Measurements from ENCODE around the gene ZNF425.
"Not testable (repeated sequence)": the region's sequence is repeated elsewhere in the genome, so short reads cannot be mapped to it uniquely, and the experiment has no call there.

Gene ZNF425

DNA sequence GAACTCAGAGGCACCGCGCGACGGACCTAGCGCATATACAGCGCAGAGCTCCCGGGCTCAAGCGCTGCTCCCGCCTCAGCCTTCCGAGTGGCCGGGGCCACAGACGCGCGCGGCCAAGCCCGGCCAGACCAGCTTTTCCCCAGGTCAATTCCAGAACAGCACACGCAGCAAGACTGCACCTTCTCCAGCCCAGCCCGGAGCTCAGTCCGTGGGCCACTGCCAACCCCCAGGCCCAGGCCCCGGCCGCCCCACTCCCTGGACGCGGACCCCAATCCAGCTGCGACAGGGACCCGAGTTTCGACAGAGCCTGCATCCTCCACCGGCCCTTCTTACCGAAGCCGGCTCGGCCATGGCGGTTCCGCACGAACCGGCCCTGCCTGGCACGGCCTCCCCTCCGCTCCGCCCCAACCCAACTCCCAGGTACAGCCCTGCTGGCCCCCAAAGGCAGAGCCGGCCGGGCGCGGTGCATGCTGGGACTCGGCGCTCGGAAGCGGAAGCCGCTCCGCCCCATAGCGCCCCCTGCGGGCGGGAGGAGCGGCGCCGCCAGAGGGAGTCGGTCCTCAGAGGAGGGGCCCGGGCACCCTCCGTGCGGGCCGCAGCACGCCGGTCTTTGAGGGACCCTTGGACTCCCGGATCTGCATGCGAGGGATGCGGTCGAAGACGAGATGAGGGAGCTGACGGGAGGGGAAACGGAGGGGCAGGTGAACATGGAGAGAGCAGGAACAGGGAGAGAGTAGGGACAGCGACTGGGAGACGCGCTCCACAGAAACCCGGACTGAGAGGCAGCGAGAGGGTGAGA is at the start of gene ZNF425:
TSS of gene ZNF425 (minus strand) at position 462 of the 799 bp plus-strand sequence. CDS start at position 351, 111 bp downstream.
- FAIRE-seq (no peak), DNase-seq (ENCODE audit: low spot score) (peak; percentile 85)

DNA sequence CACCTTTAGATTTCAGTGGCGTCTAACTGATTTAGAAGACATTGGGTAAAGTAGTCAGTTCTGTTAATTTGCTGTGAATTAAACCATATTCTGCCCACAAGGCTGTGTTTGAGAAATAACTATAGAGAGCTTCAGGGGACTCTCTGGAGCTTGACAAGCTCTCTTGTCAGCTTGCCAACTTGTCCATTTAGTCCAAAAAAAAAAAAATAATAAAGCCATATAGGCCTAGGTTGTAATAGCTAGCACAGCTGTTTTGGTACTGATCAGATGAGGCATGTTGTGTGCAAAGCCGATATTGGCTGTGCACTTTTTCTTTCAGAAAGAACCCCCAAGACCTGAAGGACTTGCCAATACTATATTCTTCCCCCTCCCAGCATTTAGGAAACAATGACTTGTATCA is 49.0 kb upstream of the ZNF425 start:
- no peak for FAIRE-seq
- no peak for DNase-seq (ENCODE audit: low spot score)

DNA sequence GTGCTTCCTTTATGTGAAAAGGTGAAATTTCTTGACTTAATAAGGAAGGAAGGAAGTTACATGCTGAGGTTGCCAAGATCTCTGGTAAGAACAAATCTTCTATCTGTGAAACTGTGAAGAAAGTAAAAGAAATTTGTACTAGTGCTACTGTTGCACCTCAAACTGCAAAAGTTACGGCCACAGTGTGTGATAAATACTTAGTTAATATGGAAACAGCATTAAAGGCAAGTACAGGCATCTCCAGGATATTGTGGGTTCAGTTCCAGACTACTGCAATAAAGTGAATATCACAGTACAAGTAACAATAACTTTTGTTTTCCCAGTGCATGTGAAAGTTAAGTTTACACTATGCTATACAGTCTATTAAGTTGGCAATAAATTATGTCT is 46.4 kb upstream of the ZNF425 start:
- DNase-seq (ENCODE audit: low spot score) (no peak), FAIRE-seq (no peak)

GRCh38 chr7:149171892-149172533 is 45.9 kb upstream of the ZNF425 start:
- FAIRE-seq (peak; percentile 70), DNase-seq (ENCODE audit: low spot score) (peak; percentile 71)

DNA sequence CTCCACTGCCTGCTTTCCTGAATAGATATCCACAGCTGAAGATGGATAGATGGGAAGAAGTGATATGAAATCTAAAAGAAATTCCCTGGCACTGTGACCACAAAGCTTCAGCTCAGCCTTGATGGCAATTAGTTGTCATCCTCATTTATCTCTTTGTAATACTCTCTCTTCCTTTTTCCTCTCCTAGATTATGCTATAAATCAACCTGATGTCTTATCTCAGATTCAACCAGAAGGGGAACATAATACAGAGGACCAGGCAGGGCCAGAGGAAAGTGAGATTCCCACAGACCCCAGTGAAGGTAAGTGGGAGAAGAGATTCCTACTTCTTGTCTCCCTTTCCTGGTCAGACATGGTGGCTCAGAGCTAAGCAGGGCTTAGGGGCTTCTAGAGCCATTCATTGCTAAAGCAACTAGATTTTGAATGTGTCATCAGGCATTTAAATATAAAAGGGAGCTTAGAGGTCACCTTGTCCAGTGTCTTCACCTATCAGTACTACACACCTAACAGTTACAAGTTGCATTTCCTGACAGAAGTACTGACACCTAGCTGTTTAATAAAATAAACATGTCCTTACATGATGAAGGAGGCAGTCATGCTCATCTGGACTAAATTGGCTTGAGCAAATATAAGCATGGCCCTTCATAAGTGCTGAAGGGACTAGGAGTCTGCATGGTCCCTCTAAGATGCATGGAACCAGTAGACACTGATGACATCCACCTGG is 40.7 kb upstream of the ZNF425 start:
- DNase-seq (ENCODE audit: low spot score) (no peak), FAIRE-seq (no peak)

- FAIRE-seq (no peak), DNase-seq (ENCODE audit: low spot score) (no peak)
These were observed 40.0 kb upstream of the ZNF425 start for GRCh38 chr7:149166142-149166541.

DNA sequence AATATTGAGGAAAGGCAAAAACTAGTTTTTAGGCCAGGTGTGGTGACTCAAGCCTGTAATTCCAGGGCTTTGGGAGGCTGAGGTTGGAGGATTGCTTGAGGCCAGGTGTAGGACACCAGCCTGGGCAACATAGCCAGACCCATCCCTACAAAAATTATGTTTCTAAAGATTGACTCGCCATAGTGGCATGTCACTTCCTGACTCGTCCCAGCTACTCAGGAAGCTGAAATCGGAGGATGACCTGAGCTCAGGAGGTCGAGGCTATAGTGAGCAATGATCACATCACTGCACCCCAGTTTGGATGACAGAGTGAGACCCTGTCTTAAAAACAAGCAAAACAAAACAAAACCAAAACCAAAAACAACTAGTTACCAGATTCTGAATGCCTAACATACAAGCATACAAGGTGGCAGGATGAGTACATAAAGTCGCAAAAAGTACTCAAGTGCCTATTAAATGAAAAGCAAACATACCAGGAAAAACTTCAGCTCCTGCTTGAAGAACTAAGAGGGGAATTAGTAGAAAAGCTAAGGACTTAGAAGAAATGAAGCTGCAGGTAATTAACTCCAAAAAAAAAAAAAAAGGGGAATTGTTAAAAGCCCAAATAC is 35.2 kb upstream of the ZNF425 start:
- peak; percentile 54 for DNase-seq (ENCODE audit: low spot score)
- no peak for FAIRE-seq

DNA sequence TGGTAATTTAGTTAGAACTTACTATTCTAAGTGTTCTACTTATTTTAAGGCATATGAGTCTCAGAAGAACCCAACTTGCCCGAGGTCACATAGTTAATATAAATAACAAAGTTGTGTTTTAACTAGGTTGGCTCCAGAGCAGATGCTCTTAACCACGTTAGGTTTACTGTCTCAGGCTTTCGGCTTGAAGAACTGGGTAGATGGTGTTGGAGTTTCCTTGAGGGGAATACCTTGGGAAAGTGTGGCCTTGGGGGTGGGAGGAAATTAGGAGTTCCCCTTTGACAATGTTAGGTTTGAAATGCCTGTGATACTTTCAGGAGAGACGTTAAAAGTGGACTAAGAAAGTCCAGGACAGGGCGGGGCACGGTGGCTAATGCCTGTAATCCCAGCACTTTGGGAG is 30.8 kb upstream of the ZNF425 start:
- no peak for FAIRE-seq

DNA sequence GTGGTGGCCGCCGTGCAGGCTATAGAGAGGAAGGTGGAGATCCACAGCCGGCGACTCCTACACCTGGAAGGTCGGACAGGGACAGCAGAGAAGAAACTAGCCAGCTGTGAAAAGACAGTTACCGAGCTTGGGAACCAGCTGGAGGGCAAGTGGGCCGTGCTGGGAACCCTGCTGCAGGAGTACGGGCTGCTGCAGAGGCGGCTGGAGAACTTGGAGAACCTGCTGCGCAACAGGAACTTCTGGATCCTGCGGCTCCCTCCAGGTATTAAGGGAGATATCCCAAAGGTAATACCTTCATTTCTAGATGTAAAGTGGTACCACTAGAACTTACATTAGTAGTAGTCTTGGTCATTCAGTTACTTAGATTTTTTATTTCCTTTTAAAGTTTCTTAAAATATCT is 27.9 kb upstream of the ZNF425 start:
- no peak for FAIRE-seq
- DNase-seq (ENCODE audit: low spot score), result no peak

More for the DNA sequence above, 30.8 kb upstream of the ZNF425 start:
- DNase-seq (ENCODE audit: low spot score), result no peak

DNA sequence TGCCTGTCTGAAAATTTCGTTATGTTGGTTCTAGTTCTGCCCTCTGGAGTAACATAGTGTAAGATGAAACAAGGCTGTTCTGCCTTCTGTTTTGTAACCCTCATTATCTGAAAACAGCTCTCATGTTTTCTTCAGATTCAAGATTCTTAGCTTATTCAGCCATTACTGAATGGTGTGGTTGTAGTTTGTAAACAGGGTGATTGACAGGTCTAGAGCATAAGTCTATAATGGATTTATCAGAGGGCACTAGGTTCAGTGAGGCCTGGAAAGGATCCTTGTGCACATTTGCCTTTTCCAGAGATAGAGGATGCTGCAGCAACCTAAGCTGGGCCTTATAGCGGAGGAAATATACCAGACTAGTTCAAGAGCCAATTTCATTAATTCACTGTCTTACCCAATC is 27.2 kb upstream of the ZNF425 start:
- no peak for FAIRE-seq
- DNase-seq (ENCODE audit: low spot score), result no peak

- no peak for FAIRE-seq
- DNase-seq (ENCODE audit: low spot score), result no peak
These were observed 24.9 kb upstream of the ZNF425 start for GRCh38 chr7:149150981-149151380.

- peak; percentile 35 for DNase-seq (ENCODE audit: low spot score)
These were observed 21.9 kb upstream of the ZNF425 start for GRCh38 chr7:149147752-149148653.

GRCh38 chr7:149147072-149147751 is 21.1 kb upstream of the ZNF425 start, which contains the start of gene ZNF398:
Gene ZNF398, plus strand, starts transcription at chr7:149147453. Its CDS starts 290 bp downstream, at chr7:149147743.
- DNase-seq (ENCODE audit: low spot score) (peak; percentile 55), FAIRE-seq (no peak)

More at GRCh38 chr7:149147752-149148653, 21.9 kb upstream of the ZNF425 start:
- FAIRE-seq, result no peak

- FAIRE-seq, result no peak
- DNase-seq (ENCODE audit: low spot score), result no peak
These were observed 19.1 kb upstream of the ZNF425 start for GRCh38 chr7:149145031-149145845.

GRCh38 chr7:149144436-149144922 is 18.4 kb upstream of the ZNF425 start:
- DNase-seq (ENCODE audit: low spot score); FAIRE-seq: not testable (repeated sequence)

GRCh38 chr7:149141893-149142292 is 15.8 kb upstream of the ZNF425 start:
- FAIRE-seq (no peak), DNase-seq (ENCODE audit: low spot score) (no peak)

DNA sequence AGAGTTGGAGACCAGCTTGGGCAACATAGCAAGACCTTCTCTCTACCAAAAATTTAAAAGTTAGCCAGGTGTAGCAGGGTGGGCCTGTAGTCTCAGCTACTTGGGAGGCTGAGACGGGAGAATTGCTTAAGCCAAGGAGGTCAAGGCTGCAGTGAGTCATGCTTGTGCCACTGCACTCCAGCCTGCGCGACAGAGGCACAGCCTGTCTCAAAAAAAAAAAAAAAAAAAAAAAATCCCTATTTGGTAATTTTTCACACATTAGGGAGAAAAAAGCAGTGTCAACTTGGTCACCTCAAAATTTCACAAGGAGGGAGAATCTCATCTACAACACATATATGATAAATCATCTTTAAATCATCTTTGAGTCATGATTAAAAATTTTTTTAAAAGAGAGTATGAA is 14.7 kb upstream of the ZNF425 start:
- FAIRE-seq (no peak), DNase-seq (ENCODE audit: low spot score) (no peak)

GRCh38 chr7:149136118-149136517 is 10.0 kb upstream of the ZNF425 start:
- FAIRE-seq (no peak), DNase-seq (ENCODE audit: low spot score) (no peak)
